ENCODE data around the gene TYMP.

The TYMP gene

GRCh38 chr22:50517495-50518260, 12.1 kb downstream of the TYMP start:
- no peak for DNase-seq (ENCODE audit: low read depth)
- H3K4me3 ChIP-seq (replicated peaks; ENCODE audit: low read depth, low read length): no peak overlapping the region
- no peak for TF ChIP-seq CTCF (IDR thresholded peaks at IDR 0.05; ENCODE audit: low read length, missing control alignments)

GRCh38 chr22:50516891-50517290, 12.9 kb downstream of the TYMP start:
- no peak for TF ChIP-seq CTCF (IDR thresholded peaks at IDR 0.05; ENCODE audit: low read length, missing control alignments)

GRCh38 chr22:50516068-50516467, 13.7 kb downstream of the TYMP start:
- DNase-seq (ENCODE audit: low read depth): no peak
- no peak for TF ChIP-seq CTCF (IDR thresholded peaks at IDR 0.05; ENCODE audit: low read length, missing control alignments)
- H3K4me3 ChIP-seq (replicated peaks; ENCODE audit: low read depth, low read length): no peak overlapping the region

More at GRCh38 chr22:50516891-50517290, 12.9 kb downstream of the TYMP start:
- no peak for DNase-seq (ENCODE audit: low read depth)
- no peak overlapping the region for H3K4me3 ChIP-seq (replicated peaks; ENCODE audit: low read depth, low read length)

GRCh38 chr22:50513175-50513574, 16.6 kb downstream of the TYMP start:
- no peak overlapping the region for H3K4me3 ChIP-seq (replicated peaks; ENCODE audit: low read depth, low read length)
- TF ChIP-seq CTCF (IDR thresholded peaks at IDR 0.05; ENCODE audit: low read length, missing control alignments): no peak
- DNase-seq (ENCODE audit: low read depth): no peak

GRCh38 chr22:50508897-50509296, 20.9 kb downstream of the TYMP start:
- TF ChIP-seq CTCF (IDR thresholded peaks at IDR 0.05; ENCODE audit: low read length, missing control alignments): no peak
- DNase-seq (ENCODE audit: low read depth): no peak
- peak overlapping the region; percentile 75 for H3K4me3 ChIP-seq (replicated peaks; ENCODE audit: low read depth, low read length)

- TF ChIP-seq CTCF (IDR thresholded peaks at IDR 0.05; ENCODE audit: low read length, missing control alignments): no peak
- DNase-seq (ENCODE audit: low read depth): peak; percentile 98
These were observed 21.6 kb downstream of the TYMP start, which contains the start of gene NCAPH2 for GRCh38 chr22:50507991-50508884. Gene NCAPH2 (plus strand): TSS chr22:50508224. CDS start chr22:50508338, 114 bp downstream.

More at GRCh38 chr22:50507991-50508884, 21.6 kb downstream of the TYMP start, which contains the start of gene NCAPH2:
- H3K4me3 ChIP-seq (replicated peaks; ENCODE audit: low read depth, low read length): peak within 1 kb of the TSS; percentile 96

Measured in fibroblast of pulmonary artery (primary cell).